ENCODE measurements around the gene BIRC3.
"Not testable (repeated sequence)": the region's sequence is repeated elsewhere in the genome, so short reads cannot be mapped to it uniquely, and the experiment has no call there.

Gene BIRC3

GRCh38 chr11:102331341-102331740 lies 14.1 kb downstream of the BIRC3 start:
- no peak for DNase-seq

GRCh38 chr11:102332611-102332994 lies 15.3 kb downstream of the BIRC3 start:
- DNase-seq = no peak

GRCh38 chr11:102338479-102339010 lies 21.3 kb downstream of the BIRC3 start:
- no peak for DNase-seq

- DNase-seq = not testable (repeated sequence)
Observed at GRCh38 chr11:102341311-102341710, 24.0 kb downstream of the BIRC3 start.

- peak; percentile 70 for DNase-seq
Observed at GRCh38 chr11:102341844-102342318, 24.6 kb downstream of the BIRC3 start.

- no peak for DNase-seq
Observed at GRCh38 chr11:102343809-102344208, 26.5 kb downstream of the BIRC3 start.

- no peak for DNase-seq
Observed at GRCh38 chr11:102345904-102346303, 28.6 kb downstream of the BIRC3 start.

- no peak for DNase-seq
Observed at GRCh38 chr11:102346456-102346747, 29.1 kb downstream of the BIRC3 start.

- DNase-seq = peak; percentile 93
Observed at GRCh38 chr11:102346748-102347461, 29.6 kb downstream of the BIRC3 start, which contains the start of gene BIRC2. Gene BIRC2, plus strand, starts transcription at chr11:102347214. Its CDS starts 2,641 bp downstream, at chr11:102349855.

- DNase-seq = no peak
Observed at GRCh38 chr11:102347462-102348370, 30.4 kb downstream of the BIRC3 start.

GRCh38 chr11:102357116-102357515 lies 39.8 kb downstream of the BIRC3 start:
- no peak for DNase-seq

GRCh38 chr11:102359372-102359771 lies 42.1 kb downstream of the BIRC3 start:
- DNase-seq = no peak

- DNase-seq = peak; percentile 40
Observed at GRCh38 chr11:102360681-102361080, 43.4 kb downstream of the BIRC3 start.

- peak; percentile 63 for DNase-seq
Observed at GRCh38 chr11:102361086-102362031, 44.1 kb downstream of the BIRC3 start.

GRCh38 chr11:102364991-102365390 lies 47.7 kb downstream of the BIRC3 start:
- DNase-seq = no peak

- DNase-seq = no peak
Observed at GRCh38 chr11:102367364-102367763, 50.1 kb downstream of the BIRC3 start.

GRCh38 chr11:102368472-102368871 lies 51.2 kb downstream of the BIRC3 start:
- DNase-seq = no peak

GRCh38 chr11:102374633-102375424 lies 57.5 kb downstream of the BIRC3 start:
- DNase-seq = peak; percentile 25

GRCh38 chr11:102375720-102376399 lies 58.6 kb downstream of the BIRC3 start:
- DNase-seq = no peak

GRCh38 chr11:102377891-102378290 lies 60.6 kb downstream of the BIRC3 start:
- DNase-seq = no peak

GRCh38 chr11:102378818-102379217 lies 61.5 kb downstream of the BIRC3 start:
- DNase-seq = no peak
